Measurements from ENCODE around the gene PRR18. TPM values are rescaled to one million over a fixed set of nuclear protein-coding genes. Genes with fewer than 3 reads are reported as not detected.
A peak's percentile ranks its signal among the peaks of the same experiment; 100 is the strongest.

The PRR18 gene
- total and polyA plus RNA-seq, 2 experiments from 2014 or later: 0.12 to 0.33 TPM

- Histone ChIP-seq H3K27ac (peak overlapping the region; percentile 43), H3K27me3 (no peaks in the 10 kb centered on the region), H3K4me3 (no peak overlapping the region), H3K4me1 (ENCODE audit: low read depth) (no peaks in the 10 kb centered on the region), H3K36me3 (peaks cover 8% of the 10 kb centered on the region), H3K9me3 (ENCODE audit: low read depth) (no peaks in the 10 kb centered on the region)
- no peak for DNase-seq (ENCODE audit: low read depth in 1 of 2, low spot score in 1 of 2)
- no peak for TF ChIP-seq CTCF (IDR thresholded peaks at IDR 0.05; ENCODE audit: low read depth, low read length)
Measured at GRCh38 chr6:166318649-166319600, 10.7 kb upstream of the PRR18 start.

- Histone ChIP-seq H3K36me3 (peaks cover 4% of the 10 kb centered on the region), H3K27ac (peak overlapping the region; percentile 43), H3K9me3 (ENCODE audit: low read depth) (no peaks in the 10 kb centered on the region), H3K4me3 (no peak overlapping the region), H3K4me1 (ENCODE audit: low read depth) (no peaks in the 10 kb centered on the region), H3K27me3 (no peaks in the 10 kb centered on the region)
- TF ChIP-seq CTCF (IDR thresholded peaks at IDR 0.05; ENCODE audit: low read depth, low read length): no peak
- no peak for DNase-seq (ENCODE audit: low read depth in 1 of 2, low spot score in 1 of 2)
Measured at GRCh38 chr6:166318227-166318626, 10.0 kb upstream of the PRR18 start.

- Histone ChIP-seq H3K27ac (peak overlapping the region; percentile 43), H3K36me3 (no peaks in the 10 kb centered on the region), H3K27me3 (no peaks in the 10 kb centered on the region), H3K9me3 (ENCODE audit: low read depth) (no peaks in the 10 kb centered on the region), H3K4me1 (ENCODE audit: low read depth) (no peaks in the 10 kb centered on the region), H3K4me3 (no peak overlapping the region)
- DNase-seq (ENCODE audit: low read depth in 1 of 2, low spot score in 1 of 2): no peak
- TF ChIP-seq CTCF (IDR thresholded peaks at IDR 0.05; ENCODE audit: low read depth, low read length): no peak
Measured at GRCh38 chr6:166317261-166318212, 9.3 kb upstream of the PRR18 start.

GRCh38 chr6:166315436-166315835 is 7.2 kb upstream of the PRR18 start:
- no peak for TF ChIP-seq CTCF (IDR thresholded peaks at IDR 0.05; ENCODE audit: low read depth, low read length)
- Histone ChIP-seq H3K9me3 (ENCODE audit: low read depth) (no peaks in the 10 kb centered on the region), H3K4me1 (ENCODE audit: low read depth) (no peaks in the 10 kb centered on the region), H3K27me3 (peaks cover 5% of the 10 kb centered on the region), H3K4me3 (no peak overlapping the region), H3K27ac (no peak overlapping the region), H3K36me3 (no peaks in the 10 kb centered on the region)
- DNase-seq (ENCODE audit: low read depth in 1 of 2, low spot score in 1 of 2): no peak

- Histone ChIP-seq H3K4me1 (ENCODE audit: low read depth) (no peaks in the 10 kb centered on the region), H3K36me3 (no peaks in the 10 kb centered on the region), H3K27ac (no peak overlapping the region), H3K27me3 (peaks cover 15% of the 10 kb centered on the region), H3K4me3 (no peak overlapping the region), H3K9me3 (ENCODE audit: low read depth) (no peaks in the 10 kb centered on the region)
- DNase-seq (ENCODE audit: low read depth in 1 of 2, low spot score in 1 of 2): no peak
- TF ChIP-seq CTCF (IDR thresholded peaks at IDR 0.05; ENCODE audit: low read depth, low read length): no peak
Measured at GRCh38 chr6:166314454-166314853, 6.3 kb upstream of the PRR18 start.
